Omental fat pad (tissue), 4 donors: Measurements from ENCODE around the gene SBF1. TPM values are rescaled to one million over a fixed set of nuclear protein-coding genes. Genes with fewer than 3 reads are reported as not detected.

Source experiments
- ATAC-seq: fragments of 150-250 bp; one replicate; pipeline ENCODE4 v1.9.1; 2016; ENCODE audit warnings: mild to moderate bottlenecking, moderate library complexity; ENCODE audit not compliant: low FRiP score
- DNase-seq: peaks from one replicate; pipeline ENCODE4 v3.0.0-alpha.2; 2019; ENCODE audit warnings: low spot score
- total RNA-seq, 4 donors: library from RNA; depleted of rRNA; stranded (reverse); fragments of >200 nt; gene quantifications; one replicate each; pipeline ENCODE4 v1.1.0, GENCODE V29; 2016
- TF ChIP-seq, protein P1 (sequence below), 3 donors: fragments of 450-650 bp; IDR thresholded peaks; one replicate each; pipeline ENCODE4 v1.5.1; 2016 to 2017; ENCODE audit warnings: antibody characterized with exemption in 3 of 3, mild to moderate bottlenecking in 3 of 3, moderate library complexity in 2 of 3

SBF1 gene, protein sequence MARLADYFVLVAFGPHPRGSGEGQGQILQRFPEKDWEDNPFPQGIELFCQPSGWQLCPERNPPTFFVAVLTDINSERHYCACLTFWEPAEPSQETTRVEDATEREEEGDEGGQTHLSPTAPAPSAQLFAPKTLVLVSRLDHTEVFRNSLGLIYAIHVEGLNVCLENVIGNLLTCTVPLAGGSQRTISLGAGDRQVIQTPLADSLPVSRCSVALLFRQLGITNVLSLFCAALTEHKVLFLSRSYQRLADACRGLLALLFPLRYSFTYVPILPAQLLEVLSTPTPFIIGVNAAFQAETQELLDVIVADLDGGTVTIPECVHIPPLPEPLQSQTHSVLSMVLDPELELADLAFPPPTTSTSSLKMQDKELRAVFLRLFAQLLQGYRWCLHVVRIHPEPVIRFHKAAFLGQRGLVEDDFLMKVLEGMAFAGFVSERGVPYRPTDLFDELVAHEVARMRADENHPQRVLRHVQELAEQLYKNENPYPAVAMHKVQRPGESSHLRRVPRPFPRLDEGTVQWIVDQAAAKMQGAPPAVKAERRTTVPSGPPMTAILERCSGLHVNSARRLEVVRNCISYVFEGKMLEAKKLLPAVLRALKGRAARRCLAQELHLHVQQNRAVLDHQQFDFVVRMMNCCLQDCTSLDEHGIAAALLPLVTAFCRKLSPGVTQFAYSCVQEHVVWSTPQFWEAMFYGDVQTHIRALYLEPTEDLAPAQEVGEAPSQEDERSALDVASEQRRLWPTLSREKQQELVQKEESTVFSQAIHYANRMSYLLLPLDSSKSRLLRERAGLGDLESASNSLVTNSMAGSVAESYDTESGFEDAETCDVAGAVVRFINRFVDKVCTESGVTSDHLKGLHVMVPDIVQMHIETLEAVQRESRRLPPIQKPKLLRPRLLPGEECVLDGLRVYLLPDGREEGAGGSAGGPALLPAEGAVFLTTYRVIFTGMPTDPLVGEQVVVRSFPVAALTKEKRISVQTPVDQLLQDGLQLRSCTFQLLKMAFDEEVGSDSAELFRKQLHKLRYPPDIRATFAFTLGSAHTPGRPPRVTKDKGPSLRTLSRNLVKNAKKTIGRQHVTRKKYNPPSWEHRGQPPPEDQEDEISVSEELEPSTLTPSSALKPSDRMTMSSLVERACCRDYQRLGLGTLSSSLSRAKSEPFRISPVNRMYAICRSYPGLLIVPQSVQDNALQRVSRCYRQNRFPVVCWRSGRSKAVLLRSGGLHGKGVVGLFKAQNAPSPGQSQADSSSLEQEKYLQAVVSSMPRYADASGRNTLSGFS (N-terminal part only)
- 10 to 100 TPM; 37.5 to 66.8 (median 43.8) TPM for total RNA-seq

- TF ChIP-seq, protein P1, sequence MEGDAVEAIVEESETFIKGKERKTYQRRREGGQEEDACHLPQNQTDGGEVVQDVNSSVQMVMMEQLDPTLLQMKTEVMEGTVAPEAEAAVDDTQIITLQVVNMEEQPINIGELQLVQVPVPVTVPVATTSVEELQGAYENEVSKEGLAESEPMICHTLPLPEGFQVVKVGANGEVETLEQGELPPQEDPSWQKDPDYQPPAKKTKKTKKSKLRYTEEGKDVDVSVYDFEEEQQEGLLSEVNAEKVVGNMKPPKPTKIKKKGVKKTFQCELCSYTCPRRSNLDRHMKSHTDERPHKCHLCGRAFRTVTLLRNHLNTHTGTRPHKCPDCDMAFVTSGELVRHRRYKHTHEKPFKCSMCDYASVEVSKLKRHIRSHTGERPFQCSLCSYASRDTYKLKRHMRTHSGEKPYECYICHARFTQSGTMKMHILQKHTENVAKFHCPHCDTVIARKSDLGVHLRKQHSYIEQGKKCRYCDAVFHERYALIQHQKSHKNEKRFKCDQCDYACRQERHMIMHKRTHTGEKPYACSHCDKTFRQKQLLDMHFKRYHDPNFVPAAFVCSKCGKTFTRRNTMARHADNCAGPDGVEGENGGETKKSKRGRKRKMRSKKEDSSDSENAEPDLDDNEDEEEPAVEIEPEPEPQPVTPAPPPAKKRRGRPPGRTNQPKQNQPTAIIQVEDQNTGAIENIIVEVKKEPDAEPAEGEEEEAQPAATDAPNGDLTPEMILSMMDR (IDR thresholded peaks at IDR 0.05) = no peak
- ATAC-seq (peak; percentile 97), DNase-seq (peak; percentile 82)
Observed at GRCh38 chr22:50474710-50475651, at the start of gene SBF1. Gene SBF1 (minus strand): TSS chr22:50475035. CDS start chr22:50474840, 195 bp downstream.

- no peak for DNase-seq
- TF ChIP-seq, protein P1 (IDR thresholded peaks at IDR 0.05) = no peak
- no peak for ATAC-seq
Observed at GRCh38 chr22:50523806-50524675, 49.2 kb upstream of the SBF1 start.

DNA sequence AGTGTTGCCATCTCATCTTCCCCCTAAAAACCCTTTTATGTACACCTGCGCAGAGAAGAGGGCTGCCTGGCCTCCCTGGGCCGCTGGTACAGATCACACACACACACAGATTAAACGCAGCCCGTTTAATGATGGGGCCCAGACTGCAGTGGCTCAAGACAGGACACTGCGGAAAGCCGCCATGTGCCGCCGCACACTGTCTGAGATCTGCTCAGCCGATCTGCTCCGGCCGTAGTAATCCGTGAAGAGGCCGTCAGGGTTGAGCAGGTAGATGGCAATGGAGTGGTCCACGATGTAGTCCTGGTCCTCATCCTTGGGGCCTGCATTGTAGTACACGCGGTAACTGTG is 48.6 kb upstream of the SBF1 start:
- ATAC-seq (no peak), DNase-seq (no peak)
- TF ChIP-seq, protein P1 (IDR thresholded peaks at IDR 0.05) = no peak

DNA sequence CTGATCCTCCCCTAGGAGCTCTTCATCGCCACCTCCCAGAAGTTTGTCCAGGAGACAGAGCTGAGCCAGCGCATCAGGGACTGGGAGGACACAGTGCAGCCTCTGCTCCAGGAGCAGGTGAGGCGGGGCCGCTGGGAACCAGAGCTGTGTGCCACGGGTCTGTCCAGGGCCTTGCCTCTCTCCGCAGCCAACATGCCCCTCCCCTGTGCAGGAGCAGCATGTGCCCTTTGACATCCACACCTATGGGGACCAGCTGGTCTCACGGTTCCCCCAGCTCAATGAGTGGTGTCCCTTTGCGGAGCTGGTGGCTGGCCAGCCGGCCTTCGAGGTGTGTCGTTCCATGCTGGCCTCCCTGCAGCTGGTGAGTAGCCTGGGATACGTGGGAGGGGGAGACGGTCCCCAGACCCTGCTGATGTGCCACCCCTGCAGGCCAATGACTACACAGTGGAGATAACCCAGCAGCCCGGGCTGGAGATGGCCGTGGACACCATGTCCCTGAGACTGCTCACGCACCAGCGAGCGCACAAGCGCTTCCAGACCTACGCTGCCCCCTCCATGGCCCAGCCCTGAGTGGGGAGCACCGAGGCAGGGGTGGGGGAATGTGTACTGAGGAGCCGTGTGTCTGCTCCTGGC is 48.1 kb upstream of the SBF1 start:
- DNase-seq (no peak), ATAC-seq (no peak)
- TF ChIP-seq, protein P1 (IDR thresholded peaks at IDR 0.05) = no peak

DNA sequence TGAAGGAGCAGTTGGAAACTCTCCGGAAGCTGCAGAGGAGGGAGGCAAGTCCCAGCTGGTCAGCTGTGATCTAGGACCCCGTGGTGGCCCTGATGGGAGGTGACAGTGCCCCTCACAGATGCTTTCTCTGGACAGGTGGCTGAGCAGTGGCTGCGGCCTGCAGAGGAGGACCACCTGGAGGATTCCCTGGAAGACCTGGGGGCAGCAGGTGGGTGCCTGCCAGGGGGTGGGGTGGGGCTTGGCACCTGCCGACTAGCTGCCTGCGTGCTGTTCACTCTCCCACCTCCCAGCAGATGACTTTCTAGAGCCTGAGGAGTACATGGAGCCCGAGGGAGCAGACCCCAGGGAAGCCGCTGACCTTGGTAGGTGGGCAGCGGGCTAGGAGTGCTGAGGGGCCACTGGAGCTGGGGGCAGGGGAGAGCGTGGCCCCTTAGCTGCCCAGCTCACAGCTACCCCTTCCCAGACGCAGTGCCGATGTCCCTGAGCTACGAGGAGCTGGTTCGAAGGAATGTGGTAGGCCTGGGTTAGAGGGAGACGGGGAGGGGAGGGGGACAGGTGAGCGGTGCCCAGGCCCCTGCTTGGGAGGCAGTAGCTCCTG is 47.5 kb upstream of the SBF1 start:
- DNase-seq = no peak
- ATAC-seq = no peak
- TF ChIP-seq, protein P1 (IDR thresholded peaks at IDR 0.05) = no peak
